HepG2 (cell line): ENCODE data around the gene UAP1L1. TPM values are rescaled to one million over a fixed set of nuclear protein-coding genes. Genes with fewer than 3 reads are reported as not detected.

Experiments
- CAMTA2 ChIP-seq: sonication (generic); formaldehyde crosslinking; IDR thresholded peaks from 2 replicates; pipeline ENCODE4 v1.4.0; 2020; ENCODE audit warnings: mild to moderate bottlenecking, missing genetic modification reagents, borderline replicate concordance
- CBFB ChIP-seq: sonication (generic); formaldehyde crosslinking; IDR thresholded peaks from 2 replicates; pipeline ENCODE4 v1.4.0; 2020; ENCODE audit warnings: missing genetic modification reagents
- ELF3 ChIP-seq: IDR thresholded peaks from 2 replicates; pipeline ENCODE4 v1.6.1; 2016; ENCODE audit warnings: missing genetic modification reagents, missing compliant biosample characterization
- ISL2 ChIP-seq: sonication (generic); formaldehyde crosslinking; IDR thresholded peaks from 2 replicates; pipeline ENCODE4 v1.5.0; 2020; ENCODE audit warnings: missing genetic modification reagents
- MZF1 ChIP-seq: sonication (generic); formaldehyde crosslinking; IDR thresholded peaks from 2 replicates; pipeline ENCODE4 v1.8.1; 2023; ENCODE audit warnings: mild to moderate bottlenecking, missing genetic modification reagents, borderline replicate concordance
- RCOR2 ChIP-seq: IDR thresholded peaks from 2 replicates; pipeline ENCODE4 v1.6.1; 2016; ENCODE audit warnings: missing biosample characterization, missing genetic modification reagents
- ZFP41 ChIP-seq: sonication (generic); formaldehyde crosslinking; IDR thresholded peaks from 2 replicates; pipeline ENCODE4 v1.4.0; 2020; ENCODE audit warnings: mild to moderate bottlenecking, missing genetic modification reagents, borderline replicate concordance
- ZNF160 ChIP-seq: sonication (generic); formaldehyde crosslinking; IDR thresholded peaks from 2 replicates; pipeline ENCODE4 v1.8.0; 2022; ENCODE audit warnings: mild to moderate bottlenecking, inconsistent platforms, missing genetic modification reagents
- ZNF263 ChIP-seq: sonication (generic); formaldehyde crosslinking; IDR thresholded peaks from 2 replicates; pipeline ENCODE4 v1.4.0; 2020; ENCODE audit warnings: missing genetic modification reagents
- ZNF296 ChIP-seq: sonication (generic); formaldehyde crosslinking; conservative IDR thresholded peaks from 2 replicates; pipeline ENCODE4 v1.5.0; 2020; ENCODE audit warnings: mild to moderate bottlenecking, missing genetic modification reagents
- ZNF33A ChIP-seq: sonication (generic); formaldehyde crosslinking; IDR thresholded peaks from 2 replicates; pipeline ENCODE4 v1.5.1; 2020; ENCODE audit warnings: missing genetic modification reagents, mild to moderate bottlenecking, moderate library complexity, borderline replicate concordance
- ZNF460 ChIP-seq: sonication (generic); formaldehyde crosslinking; IDR thresholded peaks from 2 replicates; pipeline ENCODE4 v1.5.1; 2020; ENCODE audit warnings: missing genetic modification reagents, mild to moderate bottlenecking, borderline replicate concordance
- polyA plus RNA-seq, 8 experiments: library from polyadenylated mRNA; depleted of rRNA in 3 of 8; stranded (reverse) in 7 of 8; unstranded in 1 of 8; fragments of >200 nt; fragmentation: Illumina TruSeq in 4 of 8; extraction: Trizol in 4 of 8; gene quantifications; 2 replicates each; pipeline versions ENCODE4 v1.2.1 to v1.2.3, GENCODE V29; 2011 to 2016; ENCODE audit warnings: low read depth in 4 of 8, missing spikeins in 1 of 8, mixed read lengths in 1 of 8; ENCODE audit not compliant: insufficient read depth in 1 of 8
- total RNA-seq, 5 experiments: library from RNA; depleted of rRNA; stranded (reverse); fragments of >200 nt; fragmentation: Illumina TruSeq; extraction: Trizol; gene quantifications; 2 replicates each; pipeline ENCODE4 v1.2.3, GENCODE V29; 2016; ENCODE audit warnings: low read depth in 1 of 5
- TF ChIP-seq, protein P1 (sequence below), 2 experiments: IDR thresholded peaks; 2 replicates each; pipeline ENCODE4 v1.6.1; 2011 to 2012; ENCODE audit warnings: low read length in 2 of 2, borderline replicate concordance in 1 of 2, low read depth in 1 of 2, mild to moderate bottlenecking in 1 of 2, moderate library complexity in 1 of 2
- TF ChIP-seq, protein P2 (sequence below): IDR thresholded peaks from 2 replicates; pipeline ENCODE4 v1.6.1; 2016; ENCODE audit warnings: missing compliant biosample characterization, missing genetic modification reagents, borderline replicate concordance
- TF ChIP-seq, protein P3 (sequence below): sonication (generic); formaldehyde crosslinking; IDR thresholded peaks from 2 replicates; pipeline ENCODE4 v1.5.1; 2020; ENCODE audit warnings: mild to moderate bottlenecking, missing genetic modification reagents, moderate library complexity

Gene UAP1L1
- total and polyA plus RNA-seq, 2 of the 13 experiments (the other 11 are each of a cell fraction or from before 2014, with no cell fraction given) = 5.4 to 6.4 TPM

DNA sequence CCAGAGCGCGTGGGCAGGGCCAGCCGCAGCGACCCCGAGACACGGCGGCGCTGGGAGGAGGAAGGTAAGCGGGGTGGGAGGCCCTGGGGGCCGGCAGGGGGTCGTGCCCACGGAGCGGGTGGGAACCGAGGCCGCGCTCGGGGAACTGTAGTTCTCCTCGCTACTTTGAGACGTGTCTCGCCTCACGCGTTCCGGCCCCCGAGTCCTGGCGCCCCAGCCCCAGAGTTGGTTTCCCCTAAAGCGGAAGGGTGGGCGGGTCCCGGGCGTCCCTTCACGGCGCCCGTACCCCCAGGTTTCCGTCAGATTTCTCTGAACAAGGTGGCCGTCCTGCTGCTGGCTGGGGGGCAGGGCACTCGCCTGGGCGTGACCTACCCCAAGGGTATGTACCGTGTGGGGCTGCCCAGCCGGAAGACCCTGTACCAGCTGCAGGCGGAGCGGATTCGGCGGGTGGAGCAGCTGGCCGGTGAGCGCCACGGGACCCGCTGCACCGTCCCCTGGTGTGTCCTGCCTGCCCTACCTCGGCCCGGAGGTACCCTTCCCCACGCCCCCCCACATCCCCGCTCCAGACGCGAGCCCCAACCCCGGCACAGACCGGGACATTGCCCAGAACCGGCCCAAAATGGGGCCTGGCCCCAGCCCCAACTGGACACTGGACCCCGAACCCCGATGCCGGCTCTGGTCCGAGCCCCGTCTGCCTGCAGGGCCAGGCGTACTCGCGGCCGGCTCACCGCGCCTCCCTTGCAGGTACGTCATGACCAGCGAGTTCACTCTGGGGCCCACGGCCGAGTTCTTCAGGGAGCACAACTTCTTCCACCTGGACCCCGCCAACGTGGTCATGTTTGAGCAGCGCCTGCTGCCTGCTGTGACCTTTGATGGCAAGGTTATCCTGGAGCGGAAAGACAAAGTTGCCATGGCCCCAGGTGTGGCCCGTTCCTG is 709 bp downstream of the UAP1L1 start (continued):
- TF ChIP-seq, protein P1, sequence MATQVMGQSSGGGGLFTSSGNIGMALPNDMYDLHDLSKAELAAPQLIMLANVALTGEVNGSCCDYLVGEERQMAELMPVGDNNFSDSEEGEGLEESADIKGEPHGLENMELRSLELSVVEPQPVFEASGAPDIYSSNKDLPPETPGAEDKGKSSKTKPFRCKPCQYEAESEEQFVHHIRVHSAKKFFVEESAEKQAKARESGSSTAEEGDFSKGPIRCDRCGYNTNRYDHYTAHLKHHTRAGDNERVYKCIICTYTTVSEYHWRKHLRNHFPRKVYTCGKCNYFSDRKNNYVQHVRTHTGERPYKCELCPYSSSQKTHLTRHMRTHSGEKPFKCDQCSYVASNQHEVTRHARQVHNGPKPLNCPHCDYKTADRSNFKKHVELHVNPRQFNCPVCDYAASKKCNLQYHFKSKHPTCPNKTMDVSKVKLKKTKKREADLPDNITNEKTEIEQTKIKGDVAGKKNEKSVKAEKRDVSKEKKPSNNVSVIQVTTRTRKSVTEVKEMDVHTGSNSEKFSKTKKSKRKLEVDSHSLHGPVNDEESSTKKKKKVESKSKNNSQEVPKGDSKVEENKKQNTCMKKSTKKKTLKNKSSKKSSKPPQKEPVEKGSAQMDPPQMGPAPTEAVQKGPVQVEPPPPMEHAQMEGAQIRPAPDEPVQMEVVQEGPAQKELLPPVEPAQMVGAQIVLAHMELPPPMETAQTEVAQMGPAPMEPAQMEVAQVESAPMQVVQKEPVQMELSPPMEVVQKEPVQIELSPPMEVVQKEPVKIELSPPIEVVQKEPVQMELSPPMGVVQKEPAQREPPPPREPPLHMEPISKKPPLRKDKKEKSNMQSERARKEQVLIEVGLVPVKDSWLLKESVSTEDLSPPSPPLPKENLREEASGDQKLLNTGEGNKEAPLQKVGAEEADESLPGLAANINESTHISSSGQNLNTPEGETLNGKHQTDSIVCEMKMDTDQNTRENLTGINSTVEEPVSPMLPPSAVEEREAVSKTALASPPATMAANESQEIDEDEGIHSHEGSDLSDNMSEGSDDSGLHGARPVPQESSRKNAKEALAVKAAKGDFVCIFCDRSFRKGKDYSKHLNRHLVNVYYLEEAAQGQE (IDR thresholded peaks at IDR 0.05; ENCODE audit: borderline replicate concordance in 1 of 2, low read depth in 1 of 2, low read length in 2 of 2) = no peak
- TF ChIP-seq, protein P2, sequence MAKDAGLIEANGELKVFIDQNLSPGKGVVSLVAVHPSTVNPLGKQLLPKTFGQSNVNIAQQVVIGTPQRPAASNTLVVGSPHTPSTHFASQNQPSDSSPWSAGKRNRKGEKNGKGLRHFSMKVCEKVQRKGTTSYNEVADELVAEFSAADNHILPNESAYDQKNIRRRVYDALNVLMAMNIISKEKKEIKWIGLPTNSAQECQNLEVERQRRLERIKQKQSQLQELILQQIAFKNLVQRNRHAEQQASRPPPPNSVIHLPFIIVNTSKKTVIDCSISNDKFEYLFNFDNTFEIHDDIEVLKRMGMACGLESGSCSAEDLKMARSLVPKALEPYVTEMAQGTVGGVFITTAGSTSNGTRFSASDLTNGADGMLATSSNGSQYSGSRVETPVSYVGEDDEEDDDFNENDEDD (CRISPR knock-in tag) = no peak
- no peak for TF ChIP-seq CBFB (CRISPR knock-in tag)
- no peak for TF ChIP-seq ELF3 (CRISPR knock-in tag)
- 0 out of 2 replicates have a peak, but pooled peaks have one; percentile 12 for TF ChIP-seq CAMTA2 (CRISPR knock-in tag)
- TF ChIP-seq RCOR2 = no peak
- no peak for TF ChIP-seq ZNF296 (CRISPR knock-in tag)
- TF ChIP-seq ZFP41 = no peak
- no peak for TF ChIP-seq MZF1 (CRISPR knock-in tag)
- TF ChIP-seq ZNF160 = no peak
- TF ChIP-seq ISL2 (CRISPR knock-in tag) = no peak
- TF ChIP-seq, protein P3, sequence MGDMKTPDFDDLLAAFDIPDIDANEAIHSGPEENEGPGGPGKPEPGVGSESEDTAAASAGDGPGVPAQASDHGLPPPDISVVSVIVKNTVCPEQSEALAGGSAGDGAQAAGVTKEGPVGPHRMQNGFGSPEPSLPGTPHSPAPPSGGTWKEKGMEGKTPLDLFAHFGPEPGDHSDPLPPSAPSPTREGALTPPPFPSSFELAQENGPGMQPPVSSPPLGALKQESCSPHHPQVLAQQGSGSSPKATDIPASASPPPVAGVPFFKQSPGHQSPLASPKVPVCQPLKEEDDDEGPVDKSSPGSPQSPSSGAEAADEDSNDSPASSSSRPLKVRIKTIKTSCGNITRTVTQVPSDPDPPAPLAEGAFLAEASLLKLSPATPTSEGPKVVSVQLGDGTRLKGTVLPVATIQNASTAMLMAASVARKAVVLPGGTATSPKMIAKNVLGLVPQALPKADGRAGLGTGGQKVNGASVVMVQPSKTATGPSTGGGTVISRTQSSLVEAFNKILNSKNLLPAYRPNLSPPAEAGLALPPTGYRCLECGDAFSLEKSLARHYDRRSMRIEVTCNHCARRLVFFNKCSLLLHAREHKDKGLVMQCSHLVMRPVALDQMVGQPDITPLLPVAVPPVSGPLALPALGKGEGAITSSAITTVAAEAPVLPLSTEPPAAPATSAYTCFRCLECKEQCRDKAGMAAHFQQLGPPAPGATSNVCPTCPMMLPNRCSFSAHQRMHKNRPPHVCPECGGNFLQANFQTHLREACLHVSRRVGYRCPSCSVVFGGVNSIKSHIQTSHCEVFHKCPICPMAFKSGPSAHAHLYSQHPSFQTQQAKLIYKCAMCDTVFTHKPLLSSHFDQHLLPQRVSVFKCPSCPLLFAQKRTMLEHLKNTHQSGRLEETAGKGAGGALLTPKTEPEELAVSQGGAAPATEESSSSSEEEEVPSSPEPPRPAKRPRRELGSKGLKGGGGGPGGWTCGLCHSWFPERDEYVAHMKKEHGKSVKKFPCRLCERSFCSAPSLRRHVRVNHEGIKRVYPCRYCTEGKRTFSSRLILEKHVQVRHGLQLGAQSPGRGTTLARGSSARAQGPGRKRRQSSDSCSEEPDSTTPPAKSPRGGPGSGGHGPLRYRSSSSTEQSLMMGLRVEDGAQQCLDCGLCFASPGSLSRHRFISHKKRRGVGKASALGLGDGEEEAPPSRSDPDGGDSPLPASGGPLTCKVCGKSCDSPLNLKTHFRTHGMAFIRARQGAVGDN (CRISPR knock-in tag) = peak; percentile 48; the same call in 1 of the 2 replicates
- TF ChIP-seq ZNF460 (CRISPR knock-in tag) = no peak
- TF ChIP-seq ZNF263 (CRISPR knock-in tag) = 0 out of 2 replicates have a peak, but pooled peaks have one; percentile 40
- no peak for TF ChIP-seq ZNF33A (CRISPR knock-in tag)
